NOMO-1 treated with dmso at 0.1 percent for 144 hours (cell line): ENCODE data around the gene PPP3CA.

Source experiments
- DNase-seq: peaks from one replicate; lab custom pipeline; 2025; ENCODE audit not compliant: unreplicated experiment; lab: John Stamatoyannopoulos, UW

The PPP3CA gene

DNA sequence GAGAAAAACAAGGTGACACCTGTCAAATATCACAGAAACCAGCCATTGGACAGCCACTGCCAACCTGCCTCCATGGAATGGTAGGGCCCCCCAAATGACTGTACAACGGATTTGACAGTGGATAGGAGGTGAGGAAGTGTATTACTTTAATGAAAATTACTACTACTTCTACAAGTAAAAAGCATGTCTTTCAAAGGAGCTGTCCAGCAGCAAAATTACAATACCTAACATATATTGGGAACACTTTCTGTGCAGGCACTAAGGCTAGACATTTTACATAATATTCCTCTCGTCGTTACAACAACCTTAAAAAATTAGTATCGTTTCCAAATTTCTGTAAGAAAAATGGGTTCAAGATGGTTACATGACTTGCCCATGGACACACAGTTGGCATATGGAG, 14.9 kb downstream of the PPP3CA start:
- no peak for DNase-seq

GRCh38 chr4:101331017-101331416, 16.3 kb downstream of the PPP3CA start:
- DNase-seq: no peak

DNA sequence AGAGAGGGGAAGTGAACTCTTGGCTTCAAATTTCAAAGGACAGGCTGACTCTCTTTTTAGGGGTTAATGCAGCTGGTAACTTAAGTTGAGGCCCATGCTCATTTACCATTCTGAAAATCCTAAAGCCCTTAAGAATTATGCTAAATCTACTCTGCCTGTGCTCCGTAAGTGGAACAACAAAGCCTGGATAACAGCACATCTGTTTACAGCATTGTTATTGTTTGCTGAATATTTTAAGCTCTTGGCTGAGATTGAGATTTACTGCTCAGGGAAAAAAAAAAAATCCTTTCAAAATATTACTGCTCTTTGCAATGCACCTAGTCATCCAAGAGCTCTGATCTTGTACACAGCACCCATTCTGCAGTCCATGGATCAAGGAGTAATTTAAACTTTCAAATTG, 17.7 kb downstream of the PPP3CA start:
- no peak for DNase-seq

GRCh38 chr4:101328063-101328602, 19.2 kb downstream of the PPP3CA start:
- DNase-seq: no peak

GRCh38 chr4:101326576-101326975, 20.8 kb downstream of the PPP3CA start:
- no peak for DNase-seq

DNA sequence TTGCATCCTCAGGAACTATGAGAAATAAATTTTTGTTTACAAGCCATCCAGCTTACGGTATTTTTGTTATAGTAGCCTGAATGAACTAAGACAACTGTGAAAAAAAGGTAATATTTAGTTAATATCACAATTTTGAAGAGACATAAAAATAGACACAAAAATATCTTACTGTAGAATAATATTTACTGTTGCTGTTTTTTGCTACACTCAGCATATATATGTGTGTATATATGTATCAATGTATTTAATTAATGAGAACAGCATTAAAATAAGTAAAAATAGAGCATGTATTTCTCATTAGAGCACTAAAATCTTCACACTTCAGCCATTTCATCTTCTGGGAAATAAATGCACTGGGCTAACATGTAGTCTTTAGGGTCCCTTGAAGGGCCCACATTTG, 24.6 kb downstream of the PPP3CA start:
- DNase-seq: no peak

DNA sequence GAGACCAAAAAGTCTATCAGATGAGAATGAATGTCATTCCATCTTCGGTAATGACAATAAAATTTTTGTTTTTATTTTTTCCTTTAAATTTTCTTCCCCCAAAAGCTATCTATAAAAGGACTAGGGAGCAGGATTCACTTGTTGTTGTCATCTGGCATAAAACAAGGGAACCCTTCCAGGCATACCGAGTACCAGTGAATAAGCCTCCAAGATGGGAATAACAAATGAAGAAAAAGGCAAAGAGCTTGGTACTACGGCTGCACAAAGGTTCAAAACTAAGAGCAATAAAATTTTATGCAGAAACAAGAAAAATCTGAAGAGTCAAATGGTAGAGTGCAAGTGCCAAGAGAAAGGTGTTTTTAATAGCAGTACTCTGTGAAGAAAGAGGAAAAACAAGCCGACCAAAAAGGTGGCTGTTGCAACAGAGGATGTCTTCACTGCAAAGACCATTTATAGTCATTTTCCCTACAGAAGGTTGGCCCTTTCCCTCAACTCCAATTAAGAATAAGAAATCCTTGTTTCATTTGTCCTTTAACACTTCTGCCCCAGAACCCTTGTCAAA, 25.8 kb downstream of the PPP3CA start:
- no peak for DNase-seq

- no peak for DNase-seq
Measured at GRCh38 chr4:101315786-101316185, 31.5 kb downstream of the PPP3CA start.

DNA sequence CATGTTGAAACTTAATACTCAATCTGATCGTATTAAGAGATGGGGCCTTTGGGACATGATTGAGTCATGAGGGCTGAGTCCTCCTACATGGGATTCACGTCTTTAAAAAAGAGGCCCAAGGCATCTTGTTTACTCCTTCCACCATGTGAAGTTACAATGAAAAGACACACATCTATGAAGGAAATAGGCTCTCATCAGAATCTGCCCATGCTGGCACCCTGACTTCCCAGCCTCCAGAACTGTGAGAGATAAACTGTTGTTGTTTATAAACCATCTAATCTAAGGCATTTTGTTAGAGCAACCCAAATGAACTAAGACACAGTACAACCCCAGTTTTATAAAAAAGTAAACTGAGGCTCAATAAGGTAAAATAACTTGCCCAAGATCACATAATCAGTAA, 32.3 kb downstream of the PPP3CA start:
- DNase-seq: no peak

DNA sequence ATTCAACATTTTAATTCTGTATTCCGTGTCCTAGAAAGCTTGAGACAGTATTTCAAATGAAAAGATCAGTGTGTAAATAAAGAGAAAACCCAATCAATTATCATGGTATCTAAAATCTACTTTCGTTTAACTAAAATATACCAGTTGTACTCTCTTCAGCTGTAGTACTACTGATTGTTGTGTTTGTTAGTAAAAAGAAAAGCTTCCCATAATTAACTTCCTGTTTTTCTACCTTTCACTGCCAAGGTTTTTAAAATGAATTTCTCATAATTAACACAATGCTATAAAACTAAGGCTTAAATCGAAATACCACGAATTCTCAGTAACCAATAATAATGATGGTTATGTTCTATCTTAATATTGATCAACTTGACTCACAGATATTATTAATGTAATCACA, 37.4 kb downstream of the PPP3CA start:
- no peak for DNase-seq

- no peak for DNase-seq
Measured at GRCh38 chr4:101307899-101308298, 39.4 kb downstream of the PPP3CA start.

DNA sequence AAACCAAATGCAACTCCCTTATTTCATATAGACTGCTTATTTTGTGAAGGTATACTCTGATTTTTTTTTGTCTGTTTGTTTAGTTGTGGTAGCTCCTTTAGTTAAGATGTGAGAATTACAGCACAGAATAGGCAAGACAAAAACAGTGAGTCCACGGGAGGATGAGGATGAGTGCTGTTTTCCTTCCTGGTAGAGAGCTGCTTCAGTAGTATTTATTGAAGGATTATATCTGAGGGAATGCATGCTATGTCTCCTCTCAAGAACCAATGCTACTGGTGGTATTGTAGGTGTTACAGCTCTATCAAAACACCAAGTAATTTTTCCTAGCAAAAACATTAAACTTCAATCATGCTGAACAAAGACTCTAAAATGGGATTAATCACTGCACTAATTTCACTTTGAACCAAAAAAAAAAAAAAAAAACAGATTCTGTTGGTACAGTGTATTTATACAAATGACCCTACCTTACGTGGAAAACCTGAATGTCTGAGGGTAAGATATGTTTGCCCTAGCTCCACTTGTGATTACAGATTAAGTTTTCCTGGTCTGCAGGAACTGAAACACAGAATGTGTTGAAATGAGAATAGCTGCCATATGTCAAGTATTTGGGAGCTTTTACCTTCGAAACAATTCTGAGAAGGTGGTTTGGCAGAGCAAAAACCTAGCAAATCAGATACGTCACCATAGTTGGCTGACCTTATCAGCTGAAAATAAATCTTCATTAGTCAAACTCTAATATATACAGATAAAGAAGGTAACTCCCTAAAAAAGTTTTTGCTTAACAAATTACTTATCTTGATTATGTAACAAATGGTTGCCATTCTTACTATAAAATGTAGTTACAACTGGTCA, 40.3 kb downstream of the PPP3CA start:
- DNase-seq: no peak

GRCh38 chr4:101306225-101306624, 41.1 kb downstream of the PPP3CA start:
- DNase-seq: no peak

DNA sequence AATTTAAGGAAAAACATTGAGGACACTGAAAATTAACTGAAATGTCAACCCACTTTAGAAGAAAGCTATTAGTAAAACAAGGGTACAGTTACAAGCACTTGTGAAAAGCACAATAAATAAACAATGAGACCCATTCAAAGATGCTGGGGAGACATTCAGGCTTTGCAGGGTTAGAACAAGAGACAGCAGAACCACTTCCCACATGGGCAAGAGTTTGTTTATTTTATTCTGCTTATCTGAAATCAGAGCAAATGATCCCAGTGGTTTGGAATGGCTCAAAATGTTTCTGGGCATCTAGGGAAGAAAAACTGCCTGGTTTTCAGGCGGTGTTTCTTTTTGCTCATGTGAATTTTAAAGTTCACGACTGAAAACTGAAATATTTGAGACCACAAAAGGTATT, 42.4 kb downstream of the PPP3CA start:
- no peak for DNase-seq

DNA sequence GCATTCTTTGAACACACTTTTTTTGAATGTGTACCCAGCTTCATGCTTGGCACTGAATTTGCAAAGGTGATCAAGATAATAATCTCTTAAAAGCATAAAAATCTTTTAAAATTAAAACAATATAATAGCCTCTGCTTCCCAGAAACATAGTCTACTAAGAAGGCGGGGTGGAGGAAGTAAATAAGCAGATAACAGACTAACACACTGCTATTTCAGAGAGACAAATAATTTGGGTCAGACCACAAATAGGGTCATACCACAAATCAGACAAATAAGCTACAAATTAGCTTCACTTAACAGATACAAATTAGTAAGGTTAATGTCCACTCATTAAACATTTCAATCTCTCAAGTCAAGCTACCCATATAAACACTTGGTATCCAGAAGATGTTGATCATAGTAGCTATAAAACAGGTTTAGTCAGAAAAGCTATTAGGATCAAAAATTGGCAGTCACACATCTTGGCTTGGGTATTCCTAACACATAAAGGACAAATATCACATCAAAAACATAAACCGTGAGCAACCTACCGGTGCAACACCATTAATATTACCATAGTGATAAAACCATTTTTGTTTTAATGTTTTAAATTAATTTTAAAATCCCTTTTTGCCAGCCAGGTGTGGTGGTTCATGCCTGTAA, 47.3 kb downstream of the PPP3CA start:
- no peak for DNase-seq

DNA sequence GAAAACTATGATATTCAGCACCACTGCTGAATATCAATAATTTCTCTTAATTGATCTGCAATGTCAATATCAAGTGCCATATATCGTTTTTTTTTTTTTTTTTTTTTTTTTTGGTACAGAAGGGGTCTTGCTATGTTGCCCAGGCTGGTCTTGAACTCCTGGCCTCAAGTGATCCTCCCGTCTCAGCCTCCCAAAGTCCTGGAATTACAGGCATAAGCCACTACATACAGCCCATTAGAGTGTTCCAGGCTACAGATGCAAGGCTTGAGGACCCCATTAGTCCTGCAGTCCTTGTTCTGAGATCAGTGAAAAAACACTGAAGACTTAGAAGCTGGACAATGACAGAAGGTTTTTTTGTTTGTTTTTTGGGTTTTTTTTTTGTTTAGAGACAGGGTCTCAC, 48.3 kb downstream of the PPP3CA start:
- DNase-seq: no peak

DNA sequence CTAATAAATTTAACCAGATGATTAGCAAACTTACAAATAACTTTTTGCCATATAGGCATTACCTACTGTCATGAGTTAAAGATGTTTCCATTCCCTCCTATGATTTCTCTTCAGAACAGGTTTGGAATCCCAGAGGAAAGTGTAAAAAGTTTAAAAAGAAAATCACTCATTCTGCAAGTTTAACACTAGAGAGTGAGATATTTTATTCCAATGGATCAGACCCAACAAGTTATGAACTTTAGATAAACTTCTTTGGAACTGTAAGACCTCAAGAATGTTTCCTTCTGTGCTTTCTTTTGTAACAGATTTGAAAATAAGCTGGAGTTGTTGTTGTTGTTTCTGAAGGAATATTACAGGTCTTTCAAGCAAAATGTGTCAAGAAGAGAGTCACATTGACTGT, 51.6 kb downstream of the PPP3CA start:
- no peak for DNase-seq

GRCh38 chr4:101294597-101294996, 52.7 kb downstream of the PPP3CA start:
- no peak for DNase-seq

GRCh38 chr4:101292901-101293300, 54.4 kb downstream of the PPP3CA start:
- no peak for DNase-seq

- DNase-seq: no peak
Measured at GRCh38 chr4:101292214-101292613, 55.1 kb downstream of the PPP3CA start.

- no peak for DNase-seq
Measured at GRCh38 chr4:101291198-101291597, 56.1 kb downstream of the PPP3CA start.

DNA sequence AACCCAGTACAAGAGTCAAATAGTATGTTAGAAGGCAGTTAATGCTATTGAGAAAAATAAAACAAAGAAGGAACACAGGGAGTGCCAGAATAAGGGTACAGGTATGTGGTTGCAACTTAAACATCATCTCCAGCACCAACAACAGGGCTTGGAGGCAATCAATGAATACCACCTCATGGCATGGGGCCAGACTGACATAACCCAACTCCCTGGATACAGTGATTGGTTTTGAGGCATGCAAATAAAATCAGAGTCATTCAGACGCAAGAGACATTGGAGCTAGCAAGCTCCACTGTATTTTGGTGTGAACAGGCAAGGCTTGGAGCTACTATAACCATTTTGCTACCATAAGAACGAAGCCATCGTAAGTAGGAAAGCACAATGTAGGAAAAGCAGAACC, 56.7 kb downstream of the PPP3CA start:
- no peak for DNase-seq
